CD4-positive, alpha-beta T cell treated with Interferon gamma for 1 hour (primary cell): ENCODE measurements around the gene BRD8.
"Not testable (repeated sequence)": the region's sequence is repeated elsewhere in the genome, so short reads cannot be mapped to it uniquely, and the experiment has no call there.

Experiments
- DNase-seq: peaks from one replicate; pipeline ENCODE4 v3.0.0-alpha.2; 2020

BRD8 gene, protein sequence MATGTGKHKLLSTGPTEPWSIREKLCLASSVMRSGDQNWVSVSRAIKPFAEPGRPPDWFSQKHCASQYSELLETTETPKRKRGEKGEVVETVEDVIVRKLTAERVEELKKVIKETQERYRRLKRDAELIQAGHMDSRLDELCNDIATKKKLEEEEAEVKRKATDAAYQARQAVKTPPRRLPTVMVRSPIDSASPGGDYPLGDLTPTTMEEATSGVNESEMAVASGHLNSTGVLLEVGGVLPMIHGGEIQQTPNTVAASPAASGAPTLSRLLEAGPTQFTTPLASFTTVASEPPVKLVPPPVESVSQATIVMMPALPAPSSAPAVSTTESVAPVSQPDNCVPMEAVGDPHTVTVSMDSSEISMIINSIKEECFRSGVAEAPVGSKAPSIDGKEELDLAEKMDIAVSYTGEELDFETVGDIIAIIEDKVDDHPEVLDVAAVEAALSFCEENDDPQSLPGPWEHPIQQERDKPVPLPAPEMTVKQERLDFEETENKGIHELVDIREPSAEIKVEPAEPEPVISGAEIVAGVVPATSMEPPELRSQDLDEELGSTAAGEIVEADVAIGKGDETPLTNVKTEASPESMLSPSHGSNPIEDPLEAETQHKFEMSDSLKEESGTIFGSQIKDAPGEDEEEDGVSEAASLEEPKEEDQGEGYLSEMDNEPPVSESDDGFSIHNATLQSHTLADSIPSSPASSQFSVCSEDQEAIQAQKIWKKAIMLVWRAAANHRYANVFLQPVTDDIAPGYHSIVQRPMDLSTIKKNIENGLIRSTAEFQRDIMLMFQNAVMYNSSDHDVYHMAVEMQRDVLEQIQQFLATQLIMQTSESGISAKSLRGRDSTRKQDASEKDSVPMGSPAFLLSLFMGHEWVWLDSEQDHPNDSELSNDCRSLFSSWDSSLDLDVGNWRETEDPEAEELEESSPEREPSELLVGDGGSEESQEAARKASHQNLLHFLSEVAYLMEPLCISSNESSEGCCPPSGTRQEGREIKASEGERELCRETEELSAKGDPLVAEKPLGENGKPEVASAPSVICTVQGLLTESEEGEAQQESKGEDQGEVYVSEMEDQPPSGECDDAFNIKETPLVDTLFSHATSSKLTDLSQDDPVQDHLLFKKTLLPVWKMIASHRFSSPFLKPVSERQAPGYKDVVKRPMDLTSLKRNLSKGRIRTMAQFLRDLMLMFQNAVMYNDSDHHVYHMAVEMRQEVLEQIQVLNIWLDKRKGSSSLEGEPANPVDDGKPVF

GRCh38 chr5:138178516-138179276 is at the start of gene BRD8, which contains the start of gene KIF20A:
Gene BRD8, minus strand, starts transcription at chr5:138178630. Its CDS starts 16 bp downstream, at chr5:138178614.
Gene KIF20A, plus strand, starts transcription at chr5:138179112. Its CDS starts 569 bp downstream, at chr5:138179681.
- DNase-seq = peak; percentile 89

GRCh38 chr5:138226910-138227309 is 48.5 kb upstream of the BRD8 start:
- no peak for DNase-seq

GRCh38 chr5:138224712-138225111 is 46.3 kb upstream of the BRD8 start:
- no peak for DNase-seq

- DNase-seq = no peak
Observed at GRCh38 chr5:138223532-138223931, 45.1 kb upstream of the BRD8 start.

- no peak for DNase-seq
Observed at GRCh38 chr5:138216799-138217198, 38.4 kb upstream of the BRD8 start.

DNA sequence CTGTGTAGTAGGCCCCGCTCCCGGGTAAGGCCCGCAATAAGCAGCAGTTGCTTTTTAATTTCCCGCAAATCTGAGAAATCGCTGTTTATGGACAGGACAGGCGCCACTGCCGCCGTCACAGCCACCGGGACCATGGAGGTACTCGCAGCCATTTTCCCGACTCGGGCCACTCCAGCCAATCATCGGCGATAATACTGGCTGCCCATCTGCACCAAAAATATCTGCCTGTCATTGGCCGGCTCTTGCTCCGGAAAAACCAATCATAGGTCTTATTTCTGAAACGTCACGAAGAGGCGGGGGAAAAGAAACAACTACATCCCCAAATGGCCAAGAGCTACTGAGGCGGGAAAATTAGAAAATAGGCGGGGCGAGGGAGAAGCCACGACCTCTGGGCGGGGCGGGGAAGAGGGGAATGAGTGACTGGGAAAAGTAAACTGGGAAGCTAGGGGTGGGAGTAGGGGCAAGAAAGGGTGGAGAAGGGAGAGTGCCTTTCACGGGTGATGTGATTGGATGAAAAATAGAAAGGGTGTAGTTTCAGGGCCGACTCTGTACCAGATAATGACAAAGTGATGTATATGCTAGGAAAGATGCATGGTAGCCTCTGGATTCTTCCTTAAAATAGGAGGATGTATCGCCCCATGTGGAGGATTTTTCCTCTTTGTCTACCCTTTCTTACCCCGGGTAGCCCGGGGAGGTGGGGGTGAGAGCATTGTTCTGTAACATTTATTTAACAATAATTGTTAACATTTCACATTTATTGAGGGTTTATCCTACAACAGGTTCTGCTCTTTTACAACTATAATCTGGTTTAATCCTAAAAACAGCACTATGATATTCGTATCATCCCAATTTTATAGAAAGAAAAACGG is 35.0 kb upstream of the BRD8 start, which contains the start of gene CDC23:
Gene CDC23, minus strand, starts transcription at position 163 of the 869 bp plus-strand sequence. Its CDS starts 11 bp downstream, at position 152.
- DNase-seq = peak; percentile 93

DNA sequence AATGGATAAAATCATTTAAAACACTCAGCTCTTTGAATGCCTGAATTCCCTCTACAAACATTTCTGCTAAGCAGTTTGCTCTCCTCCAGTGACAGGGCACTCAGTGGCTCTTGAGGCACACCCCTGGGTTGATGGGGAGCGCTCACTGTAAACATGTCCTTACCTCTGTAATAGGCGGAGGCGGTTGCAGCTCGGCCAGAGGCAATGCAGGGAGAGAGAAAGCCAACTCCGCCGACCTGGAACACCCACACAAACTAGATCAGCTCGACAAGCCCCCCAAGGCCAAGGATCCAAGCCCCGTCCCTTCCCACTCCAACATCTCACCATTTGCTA is 34.4 kb upstream of the BRD8 start:
- no peak for DNase-seq

GRCh38 chr5:138210985-138211384 is 32.6 kb upstream of the BRD8 start:
- DNase-seq = no peak

- not testable (repeated sequence) for DNase-seq
Observed at GRCh38 chr5:138193859-138194258, 15.4 kb upstream of the BRD8 start.

DNA sequence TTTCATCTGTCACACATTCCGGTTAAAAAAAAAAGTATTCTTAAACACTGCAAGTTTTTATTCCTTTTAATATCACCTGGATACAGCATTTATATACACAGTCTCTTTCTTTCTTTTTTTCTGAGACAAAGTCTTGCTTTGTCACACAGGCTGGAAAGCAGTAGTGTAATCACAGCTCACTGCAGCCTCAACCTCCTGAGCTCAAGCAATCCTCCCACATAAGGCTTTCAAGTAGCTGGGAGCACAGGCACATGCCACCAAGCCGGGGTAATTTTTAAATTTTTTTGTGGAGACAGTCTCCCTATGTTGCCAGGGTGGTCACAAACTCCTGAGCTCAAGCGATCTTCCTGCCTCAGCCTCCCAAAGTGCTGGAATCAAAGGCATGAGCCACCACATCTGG is 14.4 kb upstream of the BRD8 start:
- no peak for DNase-seq

GRCh38 chr5:138188626-138189025 is 10.2 kb upstream of the BRD8 start:
- no peak for DNase-seq

- no peak for DNase-seq
Observed at GRCh38 chr5:138186002-138186447, 7.6 kb upstream of the BRD8 start.

DNA sequence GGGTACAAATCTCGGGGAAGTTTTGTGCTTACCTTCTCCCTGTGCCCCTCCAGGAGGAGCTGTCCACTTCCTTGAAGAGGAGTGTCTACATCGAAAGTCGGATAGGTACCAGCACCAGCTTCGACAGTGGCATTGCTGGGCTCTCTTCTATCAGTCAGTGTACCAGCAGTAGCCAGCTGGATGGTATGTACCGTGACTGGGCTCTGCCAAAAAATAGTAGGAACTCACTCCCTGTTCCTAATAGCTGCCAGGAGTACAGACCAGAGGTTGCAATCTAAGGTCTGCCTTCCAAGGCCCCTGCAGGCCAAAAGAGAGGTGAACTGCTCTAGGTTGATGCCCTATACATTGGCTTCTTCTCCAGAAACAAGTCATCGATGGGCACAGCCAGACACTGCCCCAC is 4.4 kb upstream of the BRD8 start:
- no peak for DNase-seq

GRCh38 chr5:138180841-138181240 is 2.4 kb upstream of the BRD8 start:
- no peak for DNase-seq

- no peak for DNase-seq
Observed at GRCh38 chr5:138180183-138180782, 1.9 kb upstream of the BRD8 start.

- no peak for DNase-seq
Observed at GRCh38 chr5:138179277-138179857, 937 bp upstream of the BRD8 start.

GRCh38 chr5:138177941-138178515 is 402 bp downstream of the BRD8 start:
- no peak for DNase-seq

- DNase-seq = no peak
Observed at GRCh38 chr5:138170299-138170698, 8.1 kb downstream of the BRD8 start.

DNA sequence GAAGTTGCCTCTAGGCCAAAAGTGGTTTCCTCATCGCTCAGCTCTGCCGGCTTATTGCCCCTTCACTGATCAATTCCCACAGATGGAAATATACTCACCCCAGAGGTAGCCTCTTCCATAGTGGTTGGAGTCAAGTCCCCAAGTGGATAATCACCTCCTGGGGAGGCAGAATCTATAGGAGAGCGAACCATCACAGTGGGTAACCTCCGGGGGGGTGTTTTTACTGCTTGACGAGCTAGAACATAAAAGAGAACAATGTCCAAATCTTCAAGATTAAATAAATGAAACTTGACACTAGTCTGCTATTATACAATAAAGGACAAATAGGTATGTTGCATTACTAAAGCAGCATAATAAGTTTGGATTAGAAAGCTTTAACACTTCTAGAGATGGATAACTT is 9.3 kb downstream of the BRD8 start:
- DNase-seq = no peak

GRCh38 chr5:138163721-138164120 is 14.7 kb downstream of the BRD8 start:
- no peak for DNase-seq
